Sigmoid colon (tissue), 7 donors: ENCODE results near the gene TAC4. TPM values are rescaled to one million over a fixed set of nuclear protein-coding genes. Genes with fewer than 3 reads are reported as not detected.
A peak's percentile ranks its signal among the peaks of the same experiment; 100 is the strongest.

Source experiments
- DNase-seq: peaks from one replicate; pipeline ENCODE4 v3.0.0-alpha.2; 2019
- H3K27ac ChIP-seq, 4 donors: fragments of 200-600 bp; sonication (generic); one replicate each; pipeline ENCODE4 v1.5.1; 2016 to 2019; ENCODE audit warnings: mild to moderate bottlenecking in 1 of 4
- H3K27me3 ChIP-seq, 3 donors: fragments of 200-600 bp; sonication (generic); one replicate each; pipeline ENCODE4 v1.5.1; 2019; ENCODE audit warnings: mild to moderate bottlenecking in 1 of 3
- H3K36me3 ChIP-seq, 4 donors: fragments of 200-600 bp; sonication (generic); one replicate each; pipeline ENCODE4 v1.5.1; 2016 to 2019
- H3K4me1 ChIP-seq, 4 donors: fragments of 200-600 bp; sonication (generic); one replicate each; pipeline ENCODE4 v1.5.1; 2017 to 2019
- H3K4me3 ChIP-seq, 4 donors: fragments of 200-600 bp; sonication (generic); one replicate each; pipeline ENCODE4 v1.5.1; 2017 to 2019; ENCODE audit warnings: mild to moderate bottlenecking in 2 of 4, moderate library complexity in 1 of 4
- H3K9me3 ChIP-seq, 4 donors: fragments of 200-600 bp in 3 of 4; sonication (generic) in 3 of 4; one replicate each; pipeline versions ENCODE4 v1.5.1 to v1.6.1; 2013 to 2019
- EP300 ChIP-seq, 4 donors: sonication (generic); formaldehyde crosslinking; IDR thresholded peaks; one replicate each; pipeline ENCODE4 v1.6.1; 2017; ENCODE audit warnings: antibody characterized with exemption in 4 of 4
- POLR2A ChIP-seq, 2 donors: fragments of 450-650 bp; IDR thresholded peaks; one replicate each; pipeline ENCODE4 v1.6.1; 2016; ENCODE audit warnings: antibody characterized with exemption in 2 of 2, mild to moderate bottlenecking in 2 of 2, moderate library complexity in 2 of 2
- POLR2AphosphoS5 ChIP-seq, 4 donors: sonication (generic); formaldehyde crosslinking; IDR thresholded peaks; one replicate each; pipeline ENCODE4 v1.6.1; 2017; ENCODE audit warnings: antibody characterized with exemption in 4 of 4
- WGBS, 2 donors: extraction: QIAGEN DNeasy Blood & Tissue Kit; methylation state at CpG; one replicate each; pipeline ENCODE4 v1.1.7; 2013; 5-methylcytosine and 5-hydroxymethylcytosine counted together
- intact Hi-C: fragments of 100-400 bp; cut with DNase I; formaldehyde crosslinking; loops from one replicate; pipeline ENCODE4 v1.15.1; 2023
- polyA plus RNA-seq, 3 donors: library from polyadenylated mRNA; stranded (reverse); fragments of 200-250 nt; gene quantifications; one replicate each; pipeline ENCODE4 v1.2.3, GENCODE V29; 2013
- total RNA-seq, 4 donors: library from RNA; depleted of rRNA; stranded (reverse); fragments of >200 nt; gene quantifications; one replicate each; pipeline ENCODE4 v1.1.0, GENCODE V29; 2016
- TF ChIP-seq, protein P1 (sequence below), 4 experiments: fragments of 450-650 bp in 3 of 4; fragments of 200-600 bp in 1 of 4; IDR thresholded peaks; one replicate each; pipeline ENCODE4 v1.5.1; 2016 to 2019; ENCODE audit warnings: antibody characterized with exemption in 4 of 4, mild to moderate bottlenecking in 3 of 4, moderate library complexity in 2 of 4
- donor health status: healthy with polysubstance abuse.
- donor health status: Bipolar disorder and iron deficiency.
- donor health status: healthy.

Gene TAC4
- total and polyA plus RNA-seq, 7 donors, result 3.6 TPM; not detected in 6

DNA sequence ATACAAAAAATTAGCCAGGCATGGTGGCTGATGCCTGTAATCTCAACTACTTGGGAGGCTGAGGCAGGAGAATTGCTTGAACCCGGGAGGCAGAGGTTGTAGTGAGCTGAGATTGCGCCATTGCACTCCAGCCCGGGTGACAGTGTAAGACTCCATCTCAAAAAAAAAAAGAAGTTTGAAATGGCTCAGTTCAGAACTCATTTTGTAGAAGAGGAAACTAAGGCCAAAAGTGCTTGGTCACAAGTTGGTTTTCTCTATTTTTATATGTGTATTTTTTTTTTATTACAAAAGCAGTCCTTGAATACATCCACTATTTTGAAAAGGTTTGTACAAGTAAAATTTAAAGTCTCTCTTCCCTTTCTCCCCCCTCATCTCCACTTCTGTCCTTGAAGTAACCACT is 5.5 kb downstream of the TAC4 start:
- no peaks in the 10 kb centered on the region for H3K9me3 ChIP-seq
- no peaks in the 10 kb centered on the region for H3K27me3 ChIP-seq
- no peak overlapping the region for H3K4me3 ChIP-seq
- H3K27ac ChIP-seq, result peak overlapping the region in 1 of 4 donors; percentile 37
- H3K4me1 ChIP-seq, result peaks cover 0 to 47% (median 38%) of the 10 kb centered on the region in 4 donors
- TF ChIP-seq POLR2AphosphoS5 (IDR thresholded peaks at IDR 0.05) (no peak), EP300 (IDR thresholded peaks at IDR 0.05) (no peak), POLR2A (IDR thresholded peaks at IDR 0.05) (no peak)
- TF ChIP-seq, protein P1, sequence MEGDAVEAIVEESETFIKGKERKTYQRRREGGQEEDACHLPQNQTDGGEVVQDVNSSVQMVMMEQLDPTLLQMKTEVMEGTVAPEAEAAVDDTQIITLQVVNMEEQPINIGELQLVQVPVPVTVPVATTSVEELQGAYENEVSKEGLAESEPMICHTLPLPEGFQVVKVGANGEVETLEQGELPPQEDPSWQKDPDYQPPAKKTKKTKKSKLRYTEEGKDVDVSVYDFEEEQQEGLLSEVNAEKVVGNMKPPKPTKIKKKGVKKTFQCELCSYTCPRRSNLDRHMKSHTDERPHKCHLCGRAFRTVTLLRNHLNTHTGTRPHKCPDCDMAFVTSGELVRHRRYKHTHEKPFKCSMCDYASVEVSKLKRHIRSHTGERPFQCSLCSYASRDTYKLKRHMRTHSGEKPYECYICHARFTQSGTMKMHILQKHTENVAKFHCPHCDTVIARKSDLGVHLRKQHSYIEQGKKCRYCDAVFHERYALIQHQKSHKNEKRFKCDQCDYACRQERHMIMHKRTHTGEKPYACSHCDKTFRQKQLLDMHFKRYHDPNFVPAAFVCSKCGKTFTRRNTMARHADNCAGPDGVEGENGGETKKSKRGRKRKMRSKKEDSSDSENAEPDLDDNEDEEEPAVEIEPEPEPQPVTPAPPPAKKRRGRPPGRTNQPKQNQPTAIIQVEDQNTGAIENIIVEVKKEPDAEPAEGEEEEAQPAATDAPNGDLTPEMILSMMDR (IDR thresholded peaks at IDR 0.05), result no peak
- H3K36me3 ChIP-seq, result peaks cover 0 to 3% (median 0%) of the 10 kb centered on the region in 4 donors
- intact Hi-C loops, result loop anchor here (5.0 kb wide), 1 partner anchor 50 kb away; no protein-coding TSS in a partner anchor
- WGBS, 2 donors, result 64 to 84% methylated on average over 3 of the region's 3 CpGs
- DNase-seq, result peak; percentile 29

DNA sequence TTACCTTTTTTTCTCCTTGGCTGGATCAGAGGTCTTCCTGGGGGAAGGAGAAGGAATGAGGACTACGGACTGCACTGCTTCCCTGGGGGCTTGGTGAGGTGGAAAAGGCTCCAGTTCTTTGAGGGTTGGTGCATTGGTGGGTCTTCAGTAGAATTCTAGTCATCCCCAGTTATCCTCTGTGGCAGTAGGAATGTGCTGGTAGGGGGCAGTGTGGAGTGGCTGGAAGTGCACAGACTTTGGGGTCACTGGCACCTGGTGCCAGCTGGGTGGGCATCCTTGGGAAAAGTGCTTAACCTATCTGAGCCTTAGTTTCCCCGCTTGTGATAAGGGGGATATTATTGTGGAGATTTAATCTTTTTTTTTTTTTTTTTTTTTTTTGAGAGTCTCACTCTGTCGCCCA is 6.3 kb downstream of the TAC4 start:
- WGBS, 2 donors, result 96% methylated on average over 3 of the region's 3 CpGs
- H3K4me3 ChIP-seq, result no peak overlapping the region
- TF ChIP-seq POLR2A (IDR thresholded peaks at IDR 0.05) (no peak), POLR2AphosphoS5 (IDR thresholded peaks at IDR 0.05) (no peak), EP300 (IDR thresholded peaks at IDR 0.05) (no peak)
- TF ChIP-seq, protein P1 (IDR thresholded peaks at IDR 0.05), result no peak
- peaks cover 0 to 42% (median 36%) of the 10 kb centered on the region in 4 donors for H3K4me1 ChIP-seq
- peak; percentile 20 for DNase-seq
- H3K27me3 ChIP-seq, result no peaks in the 10 kb centered on the region
- H3K27ac ChIP-seq, result no peak overlapping the region
- intact Hi-C loops, result loop anchor here (5.0 kb wide), 1 partner anchor 49 kb away; no protein-coding TSS in a partner anchor
- H3K9me3 ChIP-seq, result no peaks in the 10 kb centered on the region
- H3K36me3 ChIP-seq, result peaks cover 0 to 3% (median 0%) of the 10 kb centered on the region in 4 donors

DNA sequence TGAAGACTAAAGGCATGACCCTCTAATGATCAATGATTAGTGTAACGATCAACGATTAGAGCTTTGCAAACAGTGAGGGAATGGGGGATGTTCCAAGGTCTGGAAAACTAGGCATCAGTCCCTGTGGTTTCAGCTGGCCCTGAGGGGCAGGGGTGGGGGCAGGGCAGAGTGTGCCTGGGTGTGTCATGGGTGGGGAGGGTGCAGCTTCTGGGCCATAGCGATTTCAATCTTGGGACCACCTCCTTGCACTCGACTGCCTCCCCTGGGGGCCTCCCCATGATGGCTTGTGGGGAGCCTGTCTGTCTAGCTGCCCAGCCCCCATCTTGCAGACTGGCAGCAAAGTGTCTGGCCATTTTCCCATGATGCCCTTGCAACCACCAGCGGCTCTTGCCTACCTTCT is 8.4 kb downstream of the TAC4 start:
- peaks cover 0 to 27% (median 23%) of the 10 kb centered on the region in 4 donors for H3K4me1 ChIP-seq
- intact Hi-C loops, result no loop called here
- WGBS, 2 donors, result 72 to 83% methylated on average over 5 of the region's 5 CpGs
- TF ChIP-seq POLR2AphosphoS5 (IDR thresholded peaks at IDR 0.05) (no peak), EP300 (IDR thresholded peaks at IDR 0.05) (no peak)
- no peaks in the 10 kb centered on the region for H3K9me3 ChIP-seq
- H3K4me3 ChIP-seq, result no peak overlapping the region
- no peak for DNase-seq
- H3K36me3 ChIP-seq, result peaks cover 0 to 10% (median 4%) of the 10 kb centered on the region in 4 donors
- no peaks in the 10 kb centered on the region for H3K27me3 ChIP-seq
- no peak overlapping the region for H3K27ac ChIP-seq

DNA sequence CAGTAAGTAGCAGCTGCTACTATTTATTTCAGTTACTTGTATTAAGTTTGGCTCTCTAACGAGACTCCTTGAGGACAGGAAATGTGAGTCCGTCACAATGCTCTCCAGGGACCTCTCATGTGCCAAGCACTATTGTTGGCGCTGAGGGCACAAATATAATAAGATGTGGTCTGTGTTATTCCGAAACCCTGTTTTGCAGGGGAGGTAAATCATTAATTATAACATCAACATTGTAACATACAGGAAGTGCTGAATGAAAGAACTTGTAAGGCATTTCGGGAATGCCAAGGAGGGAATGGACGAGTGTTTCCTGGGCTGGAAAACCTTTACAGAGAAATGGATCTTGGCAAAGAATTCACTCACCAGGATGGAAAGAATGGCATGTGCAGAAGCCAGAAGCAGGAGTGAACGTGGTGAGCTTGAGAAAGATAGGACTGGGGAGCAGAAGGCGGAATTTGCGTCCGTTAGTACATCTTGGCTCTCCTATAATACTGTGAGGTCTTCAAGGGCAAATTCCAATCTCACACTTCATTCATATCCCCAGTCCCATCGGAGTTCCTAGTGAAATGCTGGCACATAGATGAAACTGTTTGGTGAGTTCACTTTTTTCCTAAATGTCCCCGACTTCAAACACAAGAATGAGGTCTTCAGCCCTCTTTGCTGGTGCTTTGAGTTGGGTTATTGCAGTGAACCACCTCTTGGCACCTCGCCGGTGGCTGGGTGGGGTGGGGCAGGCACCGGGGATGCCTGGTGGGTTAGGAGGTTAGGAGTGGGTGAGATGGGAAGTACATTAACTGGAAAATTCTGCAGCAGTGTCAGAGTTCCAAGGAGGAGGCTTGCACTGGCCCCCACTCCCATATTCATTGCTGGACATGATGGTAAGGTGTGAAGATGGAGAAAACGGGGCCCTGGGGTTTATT is 11.5 kb downstream of the TAC4 start:
- intact Hi-C loops, result no loop called here
- H3K4me3 ChIP-seq, result no peak overlapping the region

More for the DNA sequence above, 11.5 kb downstream of the TAC4 start:
- Histone ChIP-seq H3K4me1 (peaks cover 0 to 13% (median 9%) of the 10 kb centered on the region in 4 donors), H3K9me3 (no peaks in the 10 kb centered on the region), H3K27me3 (no peaks in the 10 kb centered on the region), H3K27ac (peak overlapping the region in 1 of 4 donors; percentile 6), H3K36me3 (peaks cover 0 to 34% (median 11%) of the 10 kb centered on the region in 4 donors)
- TF ChIP-seq POLR2AphosphoS5 (IDR thresholded peaks at IDR 0.05), result no peak
- TF ChIP-seq POLR2A (IDR thresholded peaks at IDR 0.05), result no peak
- no peak for TF ChIP-seq EP300 (IDR thresholded peaks at IDR 0.05)
- TF ChIP-seq, protein P1 (IDR thresholded peaks at IDR 0.05), result no peak
- WGBS, 2 donors, result 20 to 65% methylated on average over 16 of the region's 16 CpGs
- DNase-seq, result no peak
